Gastrocnemius medialis (tissue), 4 donors: ENCODE results near the gene EDEM1. TPM values are rescaled to one million over a fixed set of nuclear protein-coding genes. Genes with fewer than 3 reads are reported as not detected.

Experiments used
- ATAC-seq, 2 donors: fragments of 150-250 bp; one replicate each; pipeline ENCODE4 v1.9.1; 2016
- DNase-seq, 2 donors: peaks; one replicate each; pipeline ENCODE4 v3.0.0-alpha.2; 2019
- H3K27ac ChIP-seq, 4 donors: fragments of 200-600 bp; sonication (generic); 1 replicate in 1 of 4; 2 replicates in 3 of 4; pipeline ENCODE4 v1.5.1; 2016 to 2018; ENCODE audit warnings: mild to moderate bottlenecking in 2 of 4, moderate library complexity in 1 of 4
- H3K27me3 ChIP-seq, 3 donors: fragments of 200-600 bp; sonication (generic) in 2 of 3; 1 replicate in 1 of 3; 2 replicates in 2 of 3; pipeline versions ENCODE4 v1.5.1 to v1.6.0; 2016 to 2019; ENCODE audit warnings: mild to moderate bottlenecking in 1 of 3, moderate library complexity in 1 of 3
- H3K36me3 ChIP-seq, 2 donors: fragments of 200-600 bp; sonication (generic) in 1 of 2; one replicate each; pipeline ENCODE4 v1.5.1; 2017 to 2018
- H3K4me1 ChIP-seq, 2 donors: fragments of 200-600 bp; sonication (generic) in 1 of 2; one replicate each; pipeline ENCODE4 v1.5.1; 2016 to 2017; ENCODE audit warnings: mild to moderate bottlenecking in 2 of 2
- H3K4me3 ChIP-seq, 4 donors: fragments of 200-600 bp; sonication (generic) in 3 of 4; 1 replicate in 1 of 4; 2 replicates in 3 of 4; pipeline ENCODE4 v1.5.1; 2016 to 2019; ENCODE audit warnings: mild to moderate bottlenecking in 2 of 4
- H3K9me3 ChIP-seq, 3 donors: fragments of 200-600 bp; sonication (generic) in 2 of 3; 1 replicate in 1 of 3; 2 replicates in 2 of 3; pipeline ENCODE4 v1.5.1; 2016 to 2019
- CTCF ChIP-seq, 5 experiments: fragments of 450-650 bp in 3 of 5; fragments of 200-600 bp in 2 of 5; sonication (generic) in 2 of 5; IDR thresholded peaks in 4 of 5; conservative IDR thresholded peaks in 1 of 5; 1 replicate in 4 of 5; 2 replicates in 1 of 5; pipeline ENCODE4 v1.5.1; 2016 to 2019; ENCODE audit warnings: antibody characterized with exemption in 5 of 5, mild to moderate bottlenecking in 3 of 5, moderate library complexity in 3 of 5
- POLR2A ChIP-seq, 2 donors: fragments of 450-650 bp; IDR thresholded peaks; one replicate each; pipeline ENCODE4 v1.6.1; 2017; ENCODE audit warnings: antibody characterized with exemption in 2 of 2, mild to moderate bottlenecking in 2 of 2, moderate library complexity in 2 of 2
- in situ Hi-C, 4 donors: fragments of 200-750 bp; cut with MboI; loops; one replicate each; pipeline versions ENCODE4 v1.15.0 to v1.8.0; 2017; ENCODE audit warnings: low sequenced_read_pairs in 4 of 4
- intact Hi-C: fragments of 100-400 bp; cut with DNase I; formaldehyde crosslinking; loops from one replicate; pipeline ENCODE4 v1.15.1; 2023; ENCODE audit warnings: low total_unique reads
- total RNA-seq, 4 donors: library from RNA; depleted of rRNA; stranded (reverse); fragments of >200 nt; gene quantifications; one replicate each; pipeline versions ENCODE4 v1.1.0 to v1.2.3, GENCODE V29; 2016

EDEM1 gene
- total RNA-seq, 4 donors from 2014 or later: 7.8 to 12.3 (median 11.4) TPM

- H3K4me1 ChIP-seq: peaks cover 19 to 29% of the 10 kb centered on the region in 2 donors
- no peaks in the 10 kb centered on the region for H3K9me3 ChIP-seq
- ATAC-seq: no peak
- no peaks in the 10 kb centered on the region for H3K27me3 ChIP-seq
- H3K36me3 ChIP-seq: peaks cover 0 to 39% of the 10 kb centered on the region in 2 donors
- H3K27ac ChIP-seq: no peak overlapping the region
- no peak for DNase-seq
- no peak overlapping the region for H3K4me3 ChIP-seq
- in situ Hi-C loops: loop anchor here in 2 of 4 donors (5.0 to 25.0 kb wide), 3 partner anchors 73 to 211 kb away; partner anchors contain the start of genes ARL8B (in 2 of the 2) and BHLHE40 (in 1 of the 2)
- TF ChIP-seq POLR2A (IDR thresholded peaks at IDR 0.05) (no peak), CTCF (IDR thresholded peaks at IDR 0.05 in 4 of 5, conservative IDR thresholded peaks at IDR 0.05 in 1 of 5) (no peak)
- intact Hi-C loops: loop anchor here (10.0 kb wide), 3 partner anchors 453 to 703 kb away; partner anchors contain the start of gene ITPR1
Measured at GRCh38 chr3:5198313-5198677, 10.8 kb downstream of the EDEM1 start.

- TF ChIP-seq POLR2A (IDR thresholded peaks at IDR 0.05) (no peak), CTCF (IDR thresholded peaks at IDR 0.05 in 4 of 5, conservative IDR thresholded peaks at IDR 0.05 in 1 of 5) (no peak)
- Histone ChIP-seq H3K9me3 (no peaks in the 10 kb centered on the region), H3K27ac (no peak overlapping the region), H3K36me3 (peaks cover 0 to 48% of the 10 kb centered on the region in 2 donors), H3K4me3 (no peak overlapping the region), H3K27me3 (no peaks in the 10 kb centered on the region), H3K4me1 (peaks cover 18 to 24% of the 10 kb centered on the region in 2 donors)
- in situ Hi-C loops: loop anchor here in 2 of 4 donors (5.0 to 25.0 kb wide), 3 partner anchors 74 to 212 kb away; partner anchors contain the start of genes ARL8B (in 2 of the 2) and BHLHE40 (in 1 of the 2)
- DNase-seq: no peak
- intact Hi-C loops: loop anchor here (10.0 kb wide), 3 partner anchors 454 to 704 kb away; partner anchors contain the start of gene ITPR1
- no peak for ATAC-seq
Measured at GRCh38 chr3:5198986-5199731, 11.7 kb downstream of the EDEM1 start.

DNA sequence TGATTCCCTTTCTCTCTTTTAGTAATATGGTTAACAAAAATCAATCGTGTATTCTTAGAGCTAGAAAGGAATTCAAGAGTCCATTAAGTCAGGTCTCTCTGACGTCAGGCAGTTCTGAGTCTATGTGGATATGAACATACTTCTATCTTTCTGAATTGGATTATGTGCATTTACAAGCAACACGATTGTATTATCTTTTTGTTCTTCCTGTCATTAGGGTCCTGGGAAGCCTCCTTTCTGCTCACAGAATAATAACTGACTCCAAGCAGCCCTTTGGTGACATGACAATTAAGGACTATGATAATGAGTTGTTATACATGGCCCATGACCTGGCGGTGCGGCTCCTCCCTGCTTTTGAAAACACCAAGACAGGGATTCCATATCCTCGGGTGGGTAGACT, 14.0 kb downstream of the EDEM1 start:
- DNase-seq (no peak), ATAC-seq (no peak)
- in situ Hi-C loops: loop anchor here in 1 of 4 donors (25.0 kb wide), 1 partner anchor 489 kb away; no protein-coding TSS in a partner anchor
- peaks cover 0 to 72% of the 10 kb centered on the region in 2 donors for H3K36me3 ChIP-seq
- peaks cover 3 to 4% of the 10 kb centered on the region in 2 donors for H3K4me1 ChIP-seq
- no peak overlapping the region for H3K4me3 ChIP-seq
- no peak overlapping the region for H3K27ac ChIP-seq
- H3K27me3 ChIP-seq: no peaks in the 10 kb centered on the region
- H3K9me3 ChIP-seq: no peaks in the 10 kb centered on the region
- TF ChIP-seq CTCF (IDR thresholded peaks at IDR 0.05 in 4 of 5, conservative IDR thresholded peaks at IDR 0.05 in 1 of 5): no peak
- TF ChIP-seq POLR2A (IDR thresholded peaks at IDR 0.05): no peak
- intact Hi-C loops: no loop called here

GRCh38 chr3:5202222-5202621, 14.7 kb downstream of the EDEM1 start:
- H3K27me3 ChIP-seq: no peaks in the 10 kb centered on the region
- TF ChIP-seq POLR2A (IDR thresholded peaks at IDR 0.05): no peak
- TF ChIP-seq CTCF (IDR thresholded peaks at IDR 0.05 in 4 of 5, conservative IDR thresholded peaks at IDR 0.05 in 1 of 5): no peak
- no peak overlapping the region for H3K4me3 ChIP-seq
- ATAC-seq (no peak), DNase-seq (no peak)
- intact Hi-C loops: no loop called here
- peaks cover under 1 to 2% of the 10 kb centered on the region in 2 donors for H3K4me1 ChIP-seq
- H3K9me3 ChIP-seq: no peaks in the 10 kb centered on the region
- peaks cover 0 to 79% of the 10 kb centered on the region in 2 donors for H3K36me3 ChIP-seq
- in situ Hi-C loops: loop anchor here in 1 of 4 donors (25.0 kb wide), 1 partner anchor 490 kb away; no protein-coding TSS in a partner anchor
- no peak overlapping the region for H3K27ac ChIP-seq
